ENCODE measurements around the gene CDC42BPB.

The CDC42BPB gene

GRCh38 chr14:103073367-103073875 is 16.1 kb upstream of the CDC42BPB start:
- no peak for DNase-seq (ENCODE audit: low read depth, low spot score)

DNA sequence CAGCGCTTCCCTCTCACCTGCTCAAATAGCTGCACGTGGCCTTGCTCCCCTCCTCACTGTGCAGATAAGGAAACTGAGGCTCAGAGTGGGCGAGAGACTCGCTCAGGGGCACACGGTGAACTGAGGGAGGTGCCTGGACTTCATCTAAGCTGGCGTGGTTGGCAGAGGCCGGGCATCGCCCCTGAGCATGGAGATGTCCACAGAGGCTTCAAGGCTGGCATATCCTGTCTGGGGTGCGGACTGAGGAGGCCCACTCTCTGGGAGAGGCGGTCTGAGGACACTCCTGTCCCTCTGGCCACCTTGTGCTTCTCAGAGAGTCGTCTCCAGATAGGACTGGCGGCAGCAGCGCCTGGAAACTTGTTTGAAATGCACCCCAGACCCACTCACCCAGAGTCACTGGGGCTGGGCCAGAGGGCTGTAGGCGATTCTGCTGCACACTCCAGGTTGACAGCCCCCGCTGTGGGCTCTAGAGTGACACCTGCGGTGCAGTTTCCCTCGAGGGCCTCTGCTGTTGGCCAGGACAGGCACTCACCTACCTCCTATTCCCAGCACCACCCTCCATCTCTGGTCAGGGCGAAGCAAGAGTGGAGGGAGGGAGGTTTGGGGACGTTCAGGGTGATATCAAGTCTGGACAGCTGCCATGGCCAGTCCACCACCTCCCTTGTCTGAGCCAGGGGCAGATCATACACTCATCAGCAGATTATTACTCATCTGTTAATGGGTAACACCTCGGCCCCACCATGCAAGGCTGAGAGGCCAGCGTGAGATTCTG is 15.4 kb upstream of the CDC42BPB start:
- no peak for DNase-seq (ENCODE audit: low read depth, low spot score)

DNA sequence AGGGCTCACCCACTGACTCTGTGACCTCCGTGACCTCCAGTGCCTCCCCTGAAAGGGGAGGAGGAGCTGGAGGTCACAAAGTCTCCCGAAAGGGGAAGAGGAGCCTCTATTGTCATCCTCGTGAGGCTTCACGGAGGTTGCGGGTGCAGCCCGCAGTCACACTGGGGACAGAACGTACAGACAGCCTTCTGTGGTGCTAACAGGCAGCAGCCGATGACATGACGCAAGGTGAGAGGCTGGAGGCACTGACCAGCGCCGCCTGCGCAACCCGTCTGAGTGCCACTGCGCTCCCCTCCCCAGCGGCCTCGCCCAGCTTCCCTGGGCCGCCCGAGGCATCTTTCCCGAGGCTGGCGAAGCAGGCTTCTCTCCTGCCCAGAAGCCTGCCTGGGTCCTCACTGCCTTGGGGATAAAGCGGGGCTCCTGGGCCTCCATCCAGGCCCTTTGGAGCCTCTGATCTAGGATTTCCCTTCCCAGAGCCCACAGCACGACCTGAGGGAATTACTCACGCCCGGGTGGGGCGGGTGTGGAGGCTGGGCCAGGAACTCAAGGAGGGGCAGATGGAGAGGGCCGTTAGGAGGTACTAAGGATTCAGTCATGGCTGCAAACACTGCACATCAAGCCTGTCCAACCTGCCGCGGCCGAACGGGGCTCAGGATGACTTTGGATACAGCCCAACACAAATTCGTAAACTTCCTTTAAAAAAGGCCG is 14.3 kb upstream of the CDC42BPB start:
- DNase-seq (ENCODE audit: low read depth, low spot score) = no peak

DNA sequence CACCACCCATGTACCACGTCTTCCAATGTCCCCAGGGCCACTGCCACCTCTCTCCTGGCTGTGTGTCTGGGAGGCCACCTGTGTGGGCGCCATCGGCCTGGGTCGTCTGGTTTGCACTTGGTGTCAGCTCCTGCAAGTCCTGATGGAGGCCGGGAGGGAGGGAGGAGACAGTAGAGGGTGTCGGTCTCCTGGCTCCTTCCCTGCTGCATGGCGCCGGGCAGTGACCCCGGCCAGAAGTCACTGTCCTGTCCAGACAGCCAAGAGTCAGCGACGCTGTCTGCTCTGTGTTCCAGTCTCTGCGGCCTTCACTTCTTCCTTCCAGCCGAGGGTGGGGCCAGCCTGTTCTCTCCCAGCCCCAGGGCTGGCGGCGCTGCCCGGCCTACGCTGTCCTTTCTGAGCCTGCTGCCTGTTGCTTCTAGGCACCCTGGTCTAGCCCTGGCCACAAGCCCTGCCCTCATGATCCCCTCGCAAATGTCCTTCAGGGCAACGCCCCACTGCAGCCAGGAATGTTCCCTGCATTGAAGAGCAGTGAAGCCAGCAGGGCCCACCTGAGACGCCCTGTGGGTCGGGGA is 13.7 kb upstream of the CDC42BPB start:
- no peak for DNase-seq (ENCODE audit: low read depth, low spot score)

- DNase-seq (ENCODE audit: low read depth, low spot score) = no peak
Measured at GRCh38 chr14:103070263-103070885, 13.0 kb upstream of the CDC42BPB start.

GRCh38 chr14:103068351-103069073 is 11.2 kb upstream of the CDC42BPB start:
- no peak for DNase-seq (ENCODE audit: low read depth, low spot score)

DNA sequence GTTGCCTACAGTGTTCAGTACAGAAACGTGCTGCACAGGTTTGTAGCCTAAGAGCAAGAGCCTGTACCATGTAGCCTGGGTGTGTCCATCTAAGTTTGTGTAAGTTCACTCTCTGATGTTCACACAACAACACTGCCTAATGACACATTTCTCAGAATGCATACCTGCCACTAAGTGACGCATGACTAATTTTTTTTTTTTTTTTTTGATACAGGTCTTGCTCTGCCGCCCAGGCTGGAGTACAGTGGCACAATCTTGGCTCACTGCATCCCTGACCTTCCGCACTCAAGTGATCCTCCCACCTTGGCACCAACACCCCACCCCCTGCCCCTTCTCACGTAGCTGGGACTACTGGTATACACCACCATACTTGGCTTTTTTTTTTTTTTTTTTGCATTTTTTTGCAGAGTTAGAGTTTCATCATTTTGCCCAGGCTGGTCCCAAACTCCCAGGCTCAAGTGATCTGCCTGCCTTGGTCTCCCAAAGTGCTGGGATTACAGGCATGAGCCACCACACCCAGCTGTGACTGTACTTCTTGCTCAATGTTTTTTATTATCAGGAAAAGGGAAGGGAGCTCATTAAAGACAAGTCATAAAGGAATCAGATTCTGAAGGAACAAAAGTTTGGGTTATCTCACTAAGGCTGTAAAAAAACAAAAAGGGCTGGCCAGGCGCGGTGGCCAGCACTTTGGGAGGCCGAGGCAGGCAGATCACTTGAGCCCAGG is 10.0 kb upstream of the CDC42BPB start:
- peak; percentile 47 for DNase-seq (ENCODE audit: low read depth, low spot score)

DNA sequence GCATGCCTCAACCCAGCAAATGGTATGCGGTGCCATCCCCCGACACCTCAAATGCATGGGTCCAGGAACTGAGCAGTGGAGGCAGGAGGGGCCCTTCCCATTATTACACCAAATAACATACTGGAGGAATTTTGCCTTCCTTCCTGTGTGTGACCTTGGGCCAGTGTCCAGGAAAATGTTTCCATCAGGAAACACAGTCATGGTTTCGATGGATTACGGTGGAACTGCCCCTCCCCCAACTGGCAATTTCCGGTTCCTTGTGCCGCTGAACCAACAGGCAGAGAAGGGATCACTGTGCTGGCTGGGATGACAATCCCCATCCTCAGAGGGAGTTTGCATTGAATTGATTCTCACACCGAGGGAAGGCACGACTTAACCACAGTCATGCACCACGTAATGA is 9.1 kb upstream of the CDC42BPB start:
- DNase-seq (ENCODE audit: low read depth, low spot score) = no peak

DNA sequence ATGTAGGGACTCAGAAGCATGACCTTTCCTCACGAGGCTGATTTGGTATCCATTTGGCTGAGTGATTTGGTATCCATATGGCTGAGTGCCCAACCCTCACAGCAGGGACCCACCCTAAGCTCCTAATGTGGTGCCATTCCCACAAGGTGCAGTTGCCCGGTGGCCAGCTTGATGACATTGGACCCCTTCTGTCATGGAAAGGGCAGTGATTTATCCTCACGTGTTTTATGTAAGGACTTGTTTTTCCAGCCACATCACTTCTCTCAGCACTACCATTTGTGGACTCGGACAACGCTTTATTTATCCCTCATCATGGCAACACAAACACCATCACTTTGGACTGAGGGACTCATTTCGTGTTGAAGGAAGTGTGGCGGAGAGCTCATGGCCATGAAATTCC is 8.5 kb upstream of the CDC42BPB start:
- no peak for DNase-seq (ENCODE audit: low read depth, low spot score)

GRCh38 chr14:103064978-103065377 is 7.6 kb upstream of the CDC42BPB start:
- DNase-seq (ENCODE audit: low read depth, low spot score) = no peak

DNA sequence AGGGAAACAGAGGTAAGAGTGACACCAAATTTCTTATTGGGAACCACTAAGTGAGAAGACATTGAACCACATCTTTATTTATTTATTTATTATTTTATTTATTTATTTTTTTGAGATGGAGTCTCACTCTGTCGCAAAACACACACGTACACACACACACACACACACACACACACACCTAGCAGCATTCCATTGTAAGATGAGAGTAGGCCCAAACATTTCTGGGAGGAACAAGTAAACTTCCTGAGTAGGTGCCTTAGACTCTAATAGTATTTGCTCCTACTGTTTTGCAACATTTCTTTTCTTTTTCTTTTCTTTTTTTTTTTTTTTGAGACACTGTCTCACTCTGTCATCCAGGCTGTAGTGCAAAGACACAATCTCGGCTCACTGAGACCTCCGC is 7.1 kb upstream of the CDC42BPB start:
- DNase-seq (ENCODE audit: low read depth, low spot score) = no peak

GRCh38 chr14:103061482-103061976 is 4.2 kb upstream of the CDC42BPB start:
- DNase-seq (ENCODE audit: low read depth, low spot score) = no peak

DNA sequence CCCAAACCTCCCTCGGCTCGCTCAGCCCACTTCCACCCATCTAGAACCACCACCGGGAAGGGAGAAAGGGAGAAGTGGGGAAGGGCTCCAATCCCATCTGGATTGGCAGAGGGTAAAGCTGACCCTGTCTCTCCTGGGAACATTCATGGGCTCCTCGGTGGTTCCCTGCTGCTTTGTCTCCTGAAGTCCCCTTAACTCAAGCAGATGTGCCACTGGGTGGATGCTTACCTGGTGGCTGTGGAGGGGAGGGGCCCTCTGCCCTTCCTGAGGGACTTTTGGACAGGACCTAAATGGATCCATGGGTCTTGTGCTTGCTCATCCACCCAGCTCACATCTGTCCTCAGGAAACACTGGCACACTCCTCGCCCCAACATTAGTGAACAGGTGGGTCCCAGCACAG is 2.2 kb upstream of the CDC42BPB start:
- DNase-seq (ENCODE audit: low read depth, low spot score) = no peak

GRCh38 chr14:103058164-103059055 is 1.1 kb upstream of the CDC42BPB start:
- DNase-seq (ENCODE audit: low read depth, low spot score) = no peak

GRCh38 chr14:103057028-103057371 is 349 bp downstream of the CDC42BPB start:
- no peak for DNase-seq (ENCODE audit: low read depth, low spot score)

DNA sequence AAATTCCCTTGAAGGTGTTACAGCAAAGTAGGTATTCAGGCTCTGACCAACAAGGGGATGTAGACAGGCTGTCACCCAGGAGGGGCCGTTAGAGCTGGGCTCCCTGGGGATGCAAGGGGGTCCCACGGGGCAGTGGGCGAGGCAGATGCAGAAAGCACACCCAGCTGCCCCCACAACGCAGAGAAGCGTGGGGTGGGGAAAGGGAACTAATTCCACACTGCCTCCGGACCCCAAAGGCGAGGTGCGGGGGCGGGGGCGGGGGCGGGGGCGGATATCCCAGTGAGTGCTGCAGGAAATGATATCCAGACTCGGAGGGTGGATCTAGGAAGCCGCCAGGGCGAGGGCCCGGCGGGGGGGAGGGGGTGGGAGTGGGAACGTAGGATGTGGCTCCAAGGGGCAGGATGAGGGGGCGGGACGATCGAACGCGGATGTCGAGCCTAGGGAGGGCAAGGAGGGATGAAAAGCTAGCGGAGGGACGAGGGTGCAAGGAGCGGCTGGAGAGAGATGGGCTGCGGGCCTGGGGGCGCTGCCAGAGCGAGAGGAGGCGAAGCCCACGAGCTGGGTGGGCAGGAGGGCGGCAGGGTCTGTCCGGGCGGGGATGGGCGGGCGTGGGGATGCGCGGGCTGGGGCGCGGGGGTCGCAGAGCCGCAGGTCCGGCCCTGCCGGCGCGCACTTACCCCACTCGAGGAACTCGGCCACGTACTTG is 874 bp downstream of the CDC42BPB start:
- peak; percentile 72 for DNase-seq (ENCODE audit: low read depth, low spot score)

DNA sequence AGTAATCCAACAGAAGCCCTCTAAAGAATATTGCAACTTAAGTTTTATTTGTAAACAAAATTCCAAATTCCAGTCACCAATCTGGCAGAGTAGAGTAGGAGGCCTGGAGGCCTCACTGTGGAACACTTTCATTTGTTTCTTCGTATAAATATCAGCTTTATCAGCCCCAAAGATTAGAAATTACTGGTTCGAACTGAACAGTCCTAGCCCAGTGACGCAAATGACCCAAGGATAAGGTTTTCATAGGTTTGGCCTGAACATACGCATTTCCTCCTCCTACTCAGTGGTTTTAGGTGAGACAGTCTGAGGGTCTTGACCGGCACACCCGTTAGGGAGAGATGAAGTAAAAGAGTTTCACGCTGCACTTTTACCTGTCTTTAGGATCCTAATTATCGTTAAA is 1.7 kb downstream of the CDC42BPB start:
- DNase-seq (ENCODE audit: low read depth, low spot score) = no peak

GRCh38 chr14:103052407-103052806 is 4.9 kb downstream of the CDC42BPB start:
- DNase-seq (ENCODE audit: low read depth, low spot score) = no peak

DNA sequence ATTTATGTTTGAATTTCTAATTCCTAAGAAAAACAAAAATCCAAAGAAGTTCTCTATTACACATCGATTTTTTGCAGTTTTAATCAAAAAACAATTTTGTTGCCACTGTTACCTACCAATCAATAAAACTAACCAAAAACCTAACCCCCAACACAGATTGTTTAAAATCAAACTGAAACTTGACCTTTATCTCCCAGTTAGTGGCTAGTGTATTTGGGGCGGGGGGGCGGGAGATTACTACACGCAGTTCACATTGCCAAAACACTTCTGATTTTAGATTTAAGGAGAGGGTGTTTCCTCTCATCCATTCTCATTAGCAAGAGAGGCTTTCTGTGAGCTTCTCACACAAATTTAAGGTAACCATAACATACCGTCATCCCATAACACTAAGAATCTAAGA is 6.4 kb downstream of the CDC42BPB start:
- no peak for DNase-seq (ENCODE audit: low read depth, low spot score)

Data from astrocyte of the hippocampus (primary cell).